ENCODE data around the gene ZNF81.
"Not testable (repeated sequence)": the region's sequence is repeated elsewhere in the genome, so short reads cannot be mapped to it uniquely, and the experiment has no call there.

Gene ZNF81

DNA sequence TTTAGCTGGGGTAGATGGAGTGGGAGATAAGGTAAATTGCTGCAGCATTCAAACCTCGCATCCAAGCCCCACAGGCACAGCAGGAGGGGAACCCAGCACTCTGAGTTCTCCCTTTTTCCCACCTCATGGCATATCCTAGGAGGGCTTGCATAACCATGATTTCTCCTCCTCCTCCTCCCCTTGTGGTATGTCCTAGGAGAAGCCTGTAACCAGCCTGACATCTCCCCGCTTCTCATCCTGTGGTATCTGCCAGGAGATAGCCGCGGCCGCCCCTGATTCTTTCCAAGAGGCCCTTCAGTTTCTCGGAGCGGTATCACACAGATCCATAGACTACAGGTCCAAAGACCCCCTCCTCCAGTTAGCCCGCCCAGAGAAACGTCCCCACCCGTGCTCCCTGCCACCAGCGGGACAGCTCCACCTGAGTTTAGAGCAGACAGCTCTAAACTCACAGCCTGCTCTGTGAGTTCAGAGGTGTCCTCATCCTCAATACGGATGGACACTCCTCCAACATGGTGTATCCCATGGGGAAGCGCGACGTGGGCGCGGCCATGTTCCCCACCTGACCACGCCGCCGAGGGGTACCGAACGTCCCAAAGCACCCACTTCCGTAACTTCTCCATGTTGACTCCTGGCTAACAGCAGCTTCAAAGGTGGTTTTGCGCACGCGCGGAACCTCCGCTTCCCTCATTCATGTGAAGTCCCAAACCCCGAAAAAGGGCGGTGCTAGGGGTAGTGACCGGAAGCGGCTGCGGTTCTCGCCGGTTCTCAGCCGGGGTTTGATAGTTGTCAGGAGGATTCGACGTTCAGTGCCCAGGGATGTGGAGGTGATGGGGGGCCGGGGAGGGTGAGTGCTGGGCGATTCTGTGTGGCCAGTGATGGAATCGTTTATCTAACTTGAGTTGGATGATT is at the start of gene ZNF81:
Gene ZNF81 (plus strand): TSS at position 739 of the 909 bp plus-strand sequence. CDS start 9,366 bp downstream, outside the sequence.
- peak; percentile 93 for DNase-seq

- DNase-seq = no peak
These were observed 40.2 kb upstream of the ZNF81 start for GRCh38 chrX:47796433-47796906.

DNA sequence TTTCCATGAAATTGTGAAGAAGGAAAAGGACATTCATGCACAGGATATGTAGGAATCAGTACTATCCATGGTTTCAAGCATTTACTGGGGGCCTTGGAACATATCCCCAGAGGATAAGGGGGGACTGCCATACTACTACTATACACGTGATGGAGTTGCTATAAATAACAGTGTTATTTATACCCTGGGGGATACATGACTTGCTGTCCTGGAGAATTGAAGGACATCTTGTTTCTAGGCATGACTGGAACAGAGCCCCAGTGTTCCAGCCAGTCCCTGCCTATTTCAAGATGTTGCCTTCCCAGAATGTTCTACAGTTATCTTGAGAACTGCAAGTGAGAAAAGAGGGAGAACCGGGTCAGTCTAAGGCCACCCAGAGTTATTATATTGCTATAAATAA is 39.6 kb upstream of the ZNF81 start:
- DNase-seq = no peak

DNA sequence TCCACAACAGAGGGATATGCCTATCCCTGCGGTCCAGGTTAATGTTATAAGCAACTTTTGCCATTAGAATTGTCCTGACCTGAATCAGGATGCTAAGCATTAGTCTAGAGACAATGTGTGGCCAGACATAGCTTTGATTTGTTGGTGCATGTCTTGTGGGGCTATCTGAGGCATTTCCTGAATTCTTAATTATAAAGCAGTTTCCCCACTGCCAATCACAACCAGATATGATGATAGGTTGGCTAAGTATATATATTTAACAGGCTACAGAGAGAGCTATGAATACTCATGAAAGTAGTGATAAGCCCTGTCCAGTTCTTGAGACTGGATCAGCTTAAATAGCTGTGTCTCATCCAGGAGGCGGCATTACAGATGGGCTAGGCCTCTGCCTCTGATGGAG is 37.8 kb upstream of the ZNF81 start:
- DNase-seq = no peak

DNA sequence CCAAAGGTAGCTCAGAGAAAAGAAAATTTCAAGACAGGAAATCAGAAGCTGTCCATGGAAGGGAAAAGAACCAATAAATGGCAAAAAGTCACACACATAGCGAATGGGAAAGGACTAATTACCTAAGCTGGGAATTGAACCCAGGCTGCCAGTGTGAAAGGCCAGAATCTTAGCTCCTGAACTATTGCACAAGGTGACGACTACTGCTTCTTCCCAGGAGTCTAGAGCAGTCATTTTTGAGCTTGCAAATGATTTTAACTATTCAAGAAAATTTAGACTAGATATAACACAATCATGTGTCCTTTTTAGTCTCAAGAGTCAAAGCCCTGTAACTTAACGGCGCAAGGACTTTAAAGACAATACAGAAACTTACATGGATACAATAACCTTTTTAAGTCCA is 34.1 kb upstream of the ZNF81 start:
- no peak for DNase-seq

DNA sequence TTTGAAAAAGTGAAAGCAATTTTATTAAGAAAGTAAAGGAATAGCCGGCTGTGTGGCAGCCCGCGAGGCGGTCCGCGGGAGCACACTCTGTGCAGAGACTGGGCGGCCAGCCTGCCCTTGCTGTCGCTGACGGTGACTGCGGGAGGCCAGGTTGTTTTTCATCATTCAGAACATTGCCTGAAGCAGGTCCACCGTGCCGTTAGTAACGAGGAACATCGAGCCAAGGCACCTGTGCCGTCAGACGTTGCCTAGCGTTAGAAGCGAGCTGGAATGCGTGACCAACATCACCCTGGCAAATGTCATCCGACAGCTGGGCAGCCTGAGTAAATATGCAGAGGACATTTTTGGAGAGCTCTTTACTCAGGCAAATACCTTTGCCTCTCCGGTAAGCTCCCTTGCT is 33.6 kb upstream of the ZNF81 start:
- not testable (repeated sequence) for DNase-seq

DNA sequence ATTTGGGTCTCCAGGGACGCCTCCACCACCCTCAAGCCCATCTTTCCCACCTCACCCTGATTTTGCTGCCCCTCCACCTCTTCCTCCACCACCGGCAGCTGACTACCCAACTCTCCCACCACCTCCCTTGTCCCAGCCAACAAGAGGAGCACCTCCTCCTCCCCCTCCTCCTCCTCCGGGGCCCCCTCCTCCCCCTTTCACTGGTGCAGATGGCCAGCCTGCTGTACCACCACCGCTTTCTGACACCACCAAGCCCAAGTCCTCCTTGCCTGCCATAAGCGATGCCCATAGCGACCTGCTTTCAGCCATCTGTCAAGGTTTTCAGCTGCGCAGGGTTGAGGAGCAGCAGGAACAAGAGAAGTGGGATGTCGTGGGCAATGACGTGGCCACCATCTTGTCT is 32.4 kb upstream of the ZNF81 start:
- DNase-seq = no peak

DNA sequence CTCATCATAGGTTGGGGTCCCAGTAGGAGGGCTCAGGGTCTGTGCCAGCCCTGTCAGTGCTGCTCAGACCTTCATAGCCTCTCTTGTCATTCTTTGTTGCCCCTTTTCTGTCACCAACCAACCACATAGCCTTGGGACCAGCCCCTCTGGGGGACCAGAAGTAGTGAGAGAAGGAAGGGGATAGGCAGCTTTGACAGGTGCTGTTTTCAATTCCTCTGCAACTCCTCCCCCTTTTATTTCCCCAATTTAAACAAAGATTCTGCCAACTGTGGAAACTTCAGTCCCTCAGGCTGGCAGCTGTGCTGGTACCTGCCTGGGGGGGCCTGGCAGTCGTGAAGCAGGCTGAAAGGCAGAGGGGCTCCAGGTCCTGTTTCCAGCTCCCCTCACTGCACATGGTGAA is 30.9 kb upstream of the ZNF81 start:
- DNase-seq = not testable (repeated sequence)

DNA sequence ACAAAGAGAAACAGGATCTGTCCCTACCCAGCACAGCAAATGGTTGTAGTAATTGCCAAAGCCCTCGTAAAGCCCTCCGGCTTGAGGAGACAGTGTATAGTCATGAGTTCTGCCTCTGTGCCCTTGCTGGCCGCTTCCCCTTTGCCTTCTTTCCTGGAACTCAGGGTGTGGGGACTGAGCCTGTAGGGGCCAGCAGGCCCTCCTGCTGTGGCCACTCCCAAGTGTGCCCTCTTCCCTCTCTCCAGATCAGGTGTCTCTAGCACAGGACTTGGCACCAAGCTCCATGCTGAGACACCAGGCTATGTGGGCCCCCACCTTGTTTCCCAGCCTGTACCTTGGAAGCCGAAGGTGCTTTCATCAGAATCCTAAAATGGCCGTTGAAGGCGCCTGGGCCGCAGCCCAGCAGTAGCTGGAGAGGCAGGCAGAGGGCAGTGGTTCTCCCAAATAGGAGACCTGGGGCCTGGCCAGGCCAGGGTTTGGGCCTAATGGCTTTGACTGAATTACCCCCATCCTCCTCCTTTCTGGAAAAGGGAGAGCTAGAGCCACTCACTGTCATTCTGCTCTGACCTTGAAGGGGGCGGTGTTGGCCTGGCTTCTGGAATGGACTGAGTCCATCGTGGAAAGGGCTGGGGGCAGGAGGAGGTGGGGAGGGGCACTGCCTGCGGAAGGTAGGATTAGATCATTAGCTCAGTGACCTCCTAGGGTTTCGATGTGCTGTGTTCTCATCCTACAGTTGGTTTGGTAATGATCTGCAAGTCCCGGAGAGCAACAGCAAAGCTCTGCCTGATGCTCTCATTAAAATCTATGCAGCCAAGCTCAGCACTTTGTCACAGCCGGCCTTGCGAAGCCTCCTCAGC is 30.1 kb upstream of the ZNF81 start:
- DNase-seq = not testable (repeated sequence)

DNA sequence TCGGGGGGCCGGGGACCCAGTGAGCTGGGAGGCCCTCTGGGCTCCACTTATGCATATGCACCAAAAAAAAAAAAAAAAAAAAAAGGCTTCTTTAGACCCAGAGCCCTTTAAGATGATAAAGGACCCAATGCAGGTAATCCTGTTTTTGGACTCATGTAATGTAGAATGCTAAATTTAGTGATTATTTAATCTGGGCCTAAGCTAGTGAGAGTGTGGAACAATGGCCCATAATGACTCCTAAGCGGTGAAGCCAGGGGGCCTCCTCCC is 29.5 kb upstream of the ZNF81 start:
- not testable (repeated sequence) for DNase-seq

DNA sequence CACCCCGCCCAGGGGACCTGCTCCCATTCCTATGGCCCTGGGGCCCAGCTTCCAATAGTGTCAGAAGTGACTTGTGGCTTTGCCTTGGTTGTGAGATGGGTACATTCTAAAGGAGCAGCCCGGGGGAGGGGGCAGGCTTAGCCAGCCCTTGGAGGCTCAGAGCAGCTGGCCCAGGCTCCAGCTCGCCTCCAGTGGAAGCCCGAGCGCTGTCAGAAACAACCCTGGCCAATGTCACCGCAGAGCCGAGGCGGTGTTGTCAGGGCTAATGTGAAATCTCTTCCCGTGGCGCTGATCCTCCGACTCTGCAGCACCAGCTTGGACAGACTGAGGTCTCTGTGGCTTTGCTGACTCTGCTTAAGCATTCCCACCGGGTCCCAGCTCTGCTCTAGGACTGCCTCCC is 29.2 kb upstream of the ZNF81 start:
- no peak for DNase-seq

GRCh38 chrX:47808904-47809788 is 27.6 kb upstream of the ZNF81 start:
- DNase-seq = no peak

GRCh38 chrX:47814851-47815250 is 21.9 kb upstream of the ZNF81 start:
- DNase-seq = no peak

GRCh38 chrX:47815901-47816845 is 20.5 kb upstream of the ZNF81 start:
- DNase-seq = no peak

- DNase-seq = no peak
These were observed 19.3 kb upstream of the ZNF81 start for GRCh38 chrX:47817421-47817820.

DNA sequence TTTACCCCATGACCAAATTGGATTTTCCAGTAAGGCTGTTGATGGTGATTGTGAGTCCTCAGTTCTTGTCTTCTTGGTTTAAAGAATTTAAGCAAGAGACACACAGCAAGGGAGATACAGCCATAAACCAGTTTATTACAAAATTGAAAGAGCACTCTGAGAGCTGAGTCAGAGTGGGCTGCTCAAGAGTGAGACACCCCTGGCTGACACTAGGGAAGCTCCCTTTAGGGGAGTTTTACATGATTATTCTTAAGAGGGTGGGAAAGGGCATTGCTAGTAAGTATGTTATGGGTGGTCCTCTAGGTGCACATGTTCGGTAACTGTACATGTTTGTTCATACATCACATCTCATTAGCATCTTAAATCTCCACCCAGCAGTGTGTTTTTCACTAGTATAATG is 18.8 kb upstream of the ZNF81 start:
- no peak for DNase-seq

- DNase-seq = no peak
These were observed 7.7 kb upstream of the ZNF81 start for GRCh38 chrX:47828984-47829383.

DNA sequence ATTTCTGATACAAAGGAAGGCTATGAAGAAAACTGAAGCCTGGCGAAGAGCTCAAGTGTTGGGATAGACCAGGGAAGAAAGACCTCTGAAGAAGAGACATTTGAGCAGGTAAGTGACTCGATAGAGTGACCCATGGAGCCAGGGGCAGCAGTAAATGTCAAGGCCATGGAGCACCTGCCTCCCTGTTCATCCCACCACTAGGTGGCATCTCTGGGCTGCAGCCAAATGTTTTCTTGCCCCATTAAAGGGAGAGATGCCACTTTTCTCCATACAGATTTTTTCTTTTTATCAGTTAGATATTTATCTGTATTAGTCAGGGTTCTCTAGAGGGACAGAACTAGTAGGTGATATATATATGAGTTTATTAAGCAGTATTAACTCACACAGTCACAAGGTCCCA is 4.9 kb upstream of the ZNF81 start:
- peak; percentile 1 for DNase-seq

DNA sequence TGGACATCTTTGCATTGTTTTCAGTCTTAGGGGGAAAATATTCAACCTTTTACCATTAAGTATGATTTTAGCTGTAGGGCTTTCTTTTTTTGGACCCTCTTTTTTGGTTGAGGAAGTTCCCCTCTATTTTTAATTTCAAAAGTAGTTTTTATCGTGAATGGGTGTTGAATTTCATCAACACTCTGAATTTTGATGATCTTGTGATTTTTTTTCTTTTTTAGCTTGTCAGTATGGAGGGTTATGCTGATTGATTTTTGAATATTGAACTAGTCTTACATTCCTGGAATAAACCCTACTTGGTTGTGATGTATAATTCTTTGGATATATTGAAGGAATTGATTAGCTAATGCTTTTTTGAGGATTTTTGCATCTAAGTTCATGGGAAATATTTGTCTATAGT is 1.7 kb downstream of the ZNF81 start:
- no peak for DNase-seq

DNA sequence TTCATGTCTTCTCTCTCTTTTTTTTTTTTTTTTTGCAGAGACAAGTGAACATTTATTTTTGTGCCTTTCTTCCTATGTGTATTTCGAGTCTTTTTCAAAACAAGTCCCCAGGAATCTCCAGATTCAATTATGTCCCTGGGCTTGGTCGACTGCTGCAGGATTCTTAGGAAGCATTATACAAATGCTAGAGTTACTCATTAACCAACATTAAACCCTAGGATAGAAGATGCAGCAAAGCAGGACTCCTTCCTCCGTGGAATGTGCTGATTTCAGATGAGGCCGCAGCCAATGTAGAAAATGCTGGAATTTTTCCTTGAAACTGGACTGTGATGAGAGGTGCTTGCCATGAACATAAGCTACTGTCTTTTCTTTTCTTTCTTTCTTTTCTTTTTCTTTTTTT is 3.4 kb downstream of the ZNF81 start:
- no peak for DNase-seq

DNA sequence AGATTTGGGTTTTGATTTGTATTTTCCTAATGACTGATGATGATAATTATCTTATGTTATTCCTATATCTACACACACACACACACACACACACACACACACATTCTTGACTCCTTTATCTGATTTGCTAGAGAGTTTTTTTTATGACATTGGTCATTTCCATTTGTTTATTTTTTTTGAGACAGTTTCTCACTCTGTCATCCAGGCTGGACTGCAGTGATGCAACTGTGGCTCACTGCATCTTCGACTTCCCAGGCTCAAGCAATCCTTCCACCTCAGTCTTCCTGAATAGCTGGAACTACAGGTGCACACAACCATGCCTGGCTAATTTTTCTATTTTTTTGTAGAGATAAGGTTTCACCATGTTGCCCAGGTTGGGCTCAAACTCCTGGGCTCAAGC is 6.7 kb downstream of the ZNF81 start:
- DNase-seq = no peak

DNA sequence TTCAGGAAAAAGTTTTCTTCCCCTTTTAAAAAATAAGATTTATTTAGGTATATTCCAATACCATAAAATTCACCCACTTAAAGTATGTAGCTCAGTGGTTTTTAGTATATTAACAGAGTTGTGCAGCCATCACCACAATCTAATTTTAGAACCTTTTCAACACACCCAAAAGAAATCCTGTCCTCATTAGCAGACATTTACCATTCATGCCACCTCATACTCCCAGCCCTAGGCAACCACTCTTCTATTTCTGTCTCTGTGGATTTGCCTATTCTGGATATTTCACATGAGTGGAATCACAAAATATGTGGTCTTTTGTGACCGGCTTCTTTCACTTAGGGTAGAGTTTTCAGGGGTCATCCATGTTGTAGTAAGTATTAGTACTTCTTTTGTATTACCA is 7.4 kb downstream of the ZNF81 start:
- no peak for DNase-seq

Data from midbrain (tissue), 1 donor.